Endothelial cell of umbilical vein (primary cell): ENCODE data around the gene CBX3. TPM values are rescaled to one million over a fixed set of nuclear protein-coding genes. Genes with fewer than 3 reads are reported as not detected.
"Not testable (repeated sequence)": the region's sequence is repeated elsewhere in the genome, so short reads cannot be mapped to it uniquely, and the experiment has no call there.

Experiments used
- BruUV-seq: library from RNA; stranded (reverse); fragments of 400-500 nt; replicated peaks from 2 replicates; lab custom pipeline; 2021; lab: Mats Ljungman, UMichigan
- CTCF ChIA-PET: fragments of 300-600, 350-600 bp; sonication (Branson Sonifier 250); formaldehyde crosslinking; loops from one replicate; lab custom pipeline; 2021; ENCODE audit warnings: antibody characterized with exemption, inconsistent platforms; lab: Charles Lee
- POLR2A ChIA-PET: fragments of 300-600, 350-600 bp; sonication (Branson Sonifier 250); formaldehyde crosslinking; loops from one replicate; lab custom pipeline; 2021; ENCODE audit warnings: antibody characterized with exemption, inconsistent platforms; lab: Charles Lee
- DNase-seq: peaks from one replicate; pipeline ENCODE4 v3.0.0-alpha.2; 2011; ENCODE audit warnings: low read depth, low spot score
- FAIRE-seq: peaks from 2 replicates; lab custom pipeline; 2011; peaks lifted over from hg19 to GRCh38; lab: Jason Lieb, UNC
- H2AFZ ChIP-seq: 2 replicates; pipeline ENCODE4 v1.6.0; 2012; ENCODE audit warnings: low read depth, low read length, control low read depth, inconsistent platforms
- H3K27ac ChIP-seq: 2 replicates; pipeline ENCODE4 v1.5.1; 2011; ENCODE audit warnings: low read depth, mild to moderate bottlenecking, control low read depth, low read length, moderate library complexity; ENCODE audit not compliant: insufficient read depth
- H3K27me3 ChIP-seq, 2 experiments: 2 replicates each; pipeline versions ENCODE4 v1.6.0 to v1.6.1; 2011; ENCODE audit warnings: low read length in 2 of 2, mixed read lengths in 1 of 2; ENCODE audit not compliant: control insufficient read depth in 2 of 2, insufficient read depth in 2 of 2
- H3K36me3 ChIP-seq, 2 experiments: 2 replicates in 1 of 2; 3 replicates in 1 of 2; pipeline ENCODE4 v1.5.1; 2011; ENCODE audit warnings: low read length in 2 of 2, mild to moderate bottlenecking in 1 of 2, moderate library complexity in 1 of 2; ENCODE audit not compliant: control insufficient read depth in 2 of 2, insufficient read depth in 2 of 2; ENCODE audit errors: extremely low read depth in 1 of 2
- H3K4me1 ChIP-seq: 3 replicates; pipeline ENCODE4 v1.5.1; 2011; ENCODE audit warnings: mild to moderate bottlenecking, low read length; ENCODE audit not compliant: control insufficient read depth, insufficient read depth; ENCODE audit errors: extremely low read depth
- H3K4me2 ChIP-seq: 2 replicates; pipeline ENCODE4 v1.6.1; 2011; ENCODE audit warnings: low read length, control low read depth, mixed read lengths; ENCODE audit not compliant: insufficient read depth
- H3K4me3 ChIP-seq, 3 experiments: fragments of 200-600 bp in 1 of 3; sonication (generic), shearing (Covaris generic) in 1 of 3; replicated peaks in 1 of 3; 2 replicates each; pipeline ENCODE4 v1.5.1; 2011 to 2016; ENCODE audit warnings: control low read depth in 3 of 3, low read length in 3 of 3, mild to moderate bottlenecking in 2 of 3, inconsistent platforms in 1 of 3, low read depth in 1 of 3, moderate library complexity in 1 of 3; ENCODE audit not compliant: insufficient read depth in 1 of 3
- H3K79me2 ChIP-seq: 2 replicates; pipeline ENCODE4 v1.6.0; 2012; ENCODE audit warnings: low read length, inconsistent platforms; ENCODE audit not compliant: control insufficient read depth, insufficient read depth
- H3K9ac ChIP-seq: replicated peaks from 2 replicates; pipeline ENCODE3; 2011; ENCODE audit warnings: low read length, control low read depth; ENCODE audit not compliant: insufficient read depth; ENCODE audit errors: extremely low read depth
- H3K9me1 ChIP-seq: replicated peaks from 3 replicates; pipeline ENCODE4 v1.6.0; 2011; ENCODE audit warnings: mild to moderate bottlenecking, low read length; ENCODE audit not compliant: control insufficient read depth, insufficient read depth; ENCODE audit errors: extremely low read depth
- H3K9me3 ChIP-seq: replicated peaks from 2 replicates; pipeline ENCODE4 v1.5.1; 2012; ENCODE audit warnings: low read length, inconsistent platforms; ENCODE audit not compliant: control insufficient read depth, insufficient read depth
- H4K20me1 ChIP-seq: replicated peaks from 2 replicates; pipeline ENCODE3; 2011; ENCODE audit warnings: mild to moderate bottlenecking, low read length; ENCODE audit not compliant: control insufficient read depth, insufficient read depth; ENCODE audit errors: extremely low read depth
- GATA2 ChIP-seq: IDR thresholded peaks from 2 replicates; pipeline ENCODE4 v1.7.0; 2011; ENCODE audit warnings: low read depth, mild to moderate bottlenecking, moderate library complexity, mixed read lengths, low read length; ENCODE audit not compliant: insufficient read length, insufficient read depth
- JUN ChIP-seq: IDR thresholded peaks from 2 replicates; pipeline ENCODE4 v1.6.1; 2011; ENCODE audit warnings: borderline replicate concordance, low read depth; ENCODE audit not compliant: insufficient read length, insufficient read depth
- POLR2A ChIP-seq: IDR thresholded peaks from 2 replicates; pipeline ENCODE4 v1.6.1; 2012; ENCODE audit warnings: low read depth, mild to moderate bottlenecking, control low read depth, low read length
- POLR2AphosphoS5 ChIP-seq: IDR thresholded peaks from 2 replicates; pipeline ENCODE4 v1.6.1; 2012; ENCODE audit warnings: low read depth, mild to moderate bottlenecking, control low read depth, low read length, moderate library complexity; ENCODE audit not compliant: insufficient read depth
- dilution Hi-C: fragments of 300-500 bp; cut with MboI; formaldehyde crosslinking; loops from one replicate; pipeline ENCODE4 v1.15.0; 2019; ENCODE audit warnings: low sequenced_read_pairs; ENCODE audit not compliant: extremely low pct_ligation_motif_present
- intact Hi-C: fragments of 100-400 bp; cut with micrococcal nuclease; formaldehyde crosslinking; loops from one replicate; pipeline ENCODE4 v1.10.0; 2022
- polyA plus RNA-seq, 4 experiments: library from polyadenylated mRNA; depleted of rRNA in 3 of 4; stranded (reverse) in 3 of 4; unstranded in 1 of 4; fragments of >200 nt; gene quantifications; 2 replicates each; pipeline versions ENCODE4 v1.2.1 to v1.2.3, GENCODE V29; 2011 to 2012; ENCODE audit warnings: missing spikeins in 1 of 4
- total RNA-seq: library from RNA; stranded (reverse); gene quantifications from 2 replicates; pipeline ENCODE4 v1.2.3, GENCODE V29; 2021
- TF ChIP-seq, protein P1 (sequence below), 2 donors: IDR thresholded peaks; 1 replicate in 1 of 2; 2 replicates in 1 of 2; pipeline ENCODE4 v1.5.1; 2011; ENCODE audit warnings: low read length in 2 of 2, mild to moderate bottlenecking in 2 of 2, moderate library complexity in 2 of 2, control low read depth in 1 of 2, inconsistent platforms in 1 of 2, low read depth in 1 of 2; ENCODE audit not compliant: insufficient read depth in 1 of 2; ENCODE audit errors: extremely low read depth in 1 of 2

The CBX3 gene
- total and polyA plus RNA-seq, 2 donors (not counting 3 experiments of a cell fraction or from before 2014, with no cell fraction given) = 47.5 to 200 TPM

DNA sequence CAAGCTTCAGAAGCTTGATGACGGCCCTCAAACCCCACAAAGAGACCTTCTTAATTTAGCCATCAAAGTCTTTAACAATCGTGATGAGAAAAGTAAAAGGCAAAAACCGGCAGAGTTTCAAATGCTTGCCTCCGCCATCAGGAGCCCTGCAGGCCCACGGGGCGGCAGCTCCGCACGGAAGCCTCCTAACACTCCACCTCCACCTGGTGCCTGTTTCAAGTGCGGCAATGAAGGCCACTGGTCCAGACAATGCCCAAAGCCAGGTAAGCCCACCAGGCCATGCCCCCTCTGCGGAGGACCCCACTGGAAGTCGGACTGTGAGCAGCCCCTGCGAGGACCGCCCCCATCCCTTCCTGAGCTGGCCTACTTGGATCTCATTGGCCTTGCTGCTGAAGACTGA is 43.6 kb downstream of the CBX3 start:
- Histone ChIP-seq H3K27me3 (no peaks in the 10 kb centered on the region), H3K36me3 (no peaks in the 10 kb centered on the region), H3K27ac (no peak overlapping the region), H3K4me2 (no peak overlapping the region), H4K20me1 (no peaks in the 10 kb centered on the region), H3K9me1 (no peaks in the 10 kb centered on the region), H3K4me3 (no peak overlapping the region), H2AFZ (no peak overlapping the region), H3K9ac (no peak overlapping the region), H3K79me2 (no peaks in the 10 kb centered on the region), H3K4me1 (no peaks in the 10 kb centered on the region), H3K9me3 (no peaks in the 10 kb centered on the region)
- ChIA-PET CTCF (no interaction called here), POLR2A (no interaction called here)
- no peak for FAIRE-seq
- BruUV-seq = no TSS peak
- DNase-seq = no peak
- dilution Hi-C loops = no loop called here
- no peak for TF ChIP-seq POLR2AphosphoS5
- TF ChIP-seq JUN = no peak
- TF ChIP-seq GATA2 = no peak
- TF ChIP-seq POLR2A = no peak
- intact Hi-C loops = no loop called here

DNA sequence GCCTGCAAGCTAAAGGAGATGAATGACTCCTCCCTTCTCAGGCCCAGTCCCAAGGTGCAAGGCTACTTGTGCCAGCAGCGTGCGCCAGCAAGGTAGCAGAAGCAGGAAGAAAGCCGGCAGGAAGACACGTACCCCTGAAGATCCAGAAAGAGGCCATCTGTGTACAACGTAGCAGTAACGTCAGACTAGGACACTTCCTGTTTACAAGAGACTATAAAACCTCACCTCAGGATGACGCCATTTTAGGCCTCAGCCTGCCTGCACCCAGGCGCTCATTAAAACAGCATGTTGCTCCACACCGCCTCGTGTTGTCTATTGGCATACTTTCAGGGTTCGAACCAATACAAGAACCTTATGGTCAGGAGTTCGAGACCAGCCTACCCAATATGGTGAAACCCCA is 48.7 kb downstream of the CBX3 start:
- TF ChIP-seq, protein P1, sequence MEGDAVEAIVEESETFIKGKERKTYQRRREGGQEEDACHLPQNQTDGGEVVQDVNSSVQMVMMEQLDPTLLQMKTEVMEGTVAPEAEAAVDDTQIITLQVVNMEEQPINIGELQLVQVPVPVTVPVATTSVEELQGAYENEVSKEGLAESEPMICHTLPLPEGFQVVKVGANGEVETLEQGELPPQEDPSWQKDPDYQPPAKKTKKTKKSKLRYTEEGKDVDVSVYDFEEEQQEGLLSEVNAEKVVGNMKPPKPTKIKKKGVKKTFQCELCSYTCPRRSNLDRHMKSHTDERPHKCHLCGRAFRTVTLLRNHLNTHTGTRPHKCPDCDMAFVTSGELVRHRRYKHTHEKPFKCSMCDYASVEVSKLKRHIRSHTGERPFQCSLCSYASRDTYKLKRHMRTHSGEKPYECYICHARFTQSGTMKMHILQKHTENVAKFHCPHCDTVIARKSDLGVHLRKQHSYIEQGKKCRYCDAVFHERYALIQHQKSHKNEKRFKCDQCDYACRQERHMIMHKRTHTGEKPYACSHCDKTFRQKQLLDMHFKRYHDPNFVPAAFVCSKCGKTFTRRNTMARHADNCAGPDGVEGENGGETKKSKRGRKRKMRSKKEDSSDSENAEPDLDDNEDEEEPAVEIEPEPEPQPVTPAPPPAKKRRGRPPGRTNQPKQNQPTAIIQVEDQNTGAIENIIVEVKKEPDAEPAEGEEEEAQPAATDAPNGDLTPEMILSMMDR (IDR thresholded peaks at IDR 0.05; ENCODE audit: extremely low read depth in 1 of 2, insufficient read depth in 1 of 2, low read depth in 1 of 2, low read length in 2 of 2) = no peak
- H2AFZ ChIP-seq = no peak overlapping the region
- H3K4me1 ChIP-seq = no peaks in the 10 kb centered on the region
- H3K36me3 ChIP-seq = no peaks in the 10 kb centered on the region
- no peaks in the 10 kb centered on the region for H3K9me3 ChIP-seq
- FAIRE-seq (no peak), DNase-seq (no peak)
- no peaks in the 10 kb centered on the region for H3K27me3 ChIP-seq
- H3K9ac ChIP-seq = no peak overlapping the region
- H3K4me3 ChIP-seq = no peak overlapping the region
- no peak overlapping the region for H3K27ac ChIP-seq
- dilution Hi-C loops (no loop called here), intact Hi-C loops (no loop called here)
- H3K79me2 ChIP-seq = no peaks in the 10 kb centered on the region
- no peaks in the 10 kb centered on the region for H3K9me1 ChIP-seq
- CTCF ChIA-PET = no interaction called here
- no TSS peak for BruUV-seq
- H3K4me2 ChIP-seq = no peak overlapping the region
- H4K20me1 ChIP-seq = no peaks in the 10 kb centered on the region
- POLR2A ChIA-PET = no interaction called here

DNA sequence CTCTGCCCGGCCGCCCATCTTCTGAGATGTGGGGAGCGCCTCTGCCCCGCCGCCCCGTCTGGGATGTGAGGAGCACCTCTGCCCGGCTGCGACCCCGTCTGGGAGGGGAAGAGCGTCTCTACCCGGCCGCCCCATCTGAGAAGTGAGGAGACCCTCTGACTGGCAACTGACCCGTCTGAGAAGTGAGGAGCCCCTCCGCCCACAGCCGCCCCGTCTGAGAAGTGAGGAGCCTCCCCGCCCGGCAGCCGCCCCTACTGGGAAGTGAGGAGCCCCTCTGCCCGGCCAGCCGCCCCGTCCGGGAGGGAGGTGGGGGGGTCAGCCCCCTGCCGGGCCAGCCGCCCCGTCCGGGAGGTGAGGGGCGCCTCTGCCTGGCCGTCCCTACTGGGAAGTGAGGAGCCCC is 60.3 kb downstream of the CBX3 start:
- FAIRE-seq, POLR2A ChIA-PET, CTCF ChIA-PET: not testable (repeated sequence)

More for the DNA sequence above, 60.3 kb downstream of the CBX3 start:
- H3K36me3 ChIP-seq, H3K79me2 ChIP-seq, H3K4me1 ChIP-seq, H3K4me2 ChIP-seq, H3K4me3 ChIP-seq, BruUV-seq, H3K27me3 ChIP-seq, DNase-seq, intact Hi-C loops, H3K9me1 ChIP-seq, H4K20me1 ChIP-seq, dilution Hi-C loops, H3K9ac ChIP-seq, H3K9me3 ChIP-seq, H2AFZ ChIP-seq, H3K27ac ChIP-seq: not testable (repeated sequence)
